Raji (cell line): ENCODE results near the gene DTNB.

ENCODE experiments used
- POLR2A ChIP-seq: IDR thresholded peaks from 2 replicates; pipeline ENCODE4 v1.6.1; 2011; ENCODE audit warnings: low read depth, low read length, control low read depth; ENCODE audit not compliant: insufficient read depth

DTNB gene

DNA sequence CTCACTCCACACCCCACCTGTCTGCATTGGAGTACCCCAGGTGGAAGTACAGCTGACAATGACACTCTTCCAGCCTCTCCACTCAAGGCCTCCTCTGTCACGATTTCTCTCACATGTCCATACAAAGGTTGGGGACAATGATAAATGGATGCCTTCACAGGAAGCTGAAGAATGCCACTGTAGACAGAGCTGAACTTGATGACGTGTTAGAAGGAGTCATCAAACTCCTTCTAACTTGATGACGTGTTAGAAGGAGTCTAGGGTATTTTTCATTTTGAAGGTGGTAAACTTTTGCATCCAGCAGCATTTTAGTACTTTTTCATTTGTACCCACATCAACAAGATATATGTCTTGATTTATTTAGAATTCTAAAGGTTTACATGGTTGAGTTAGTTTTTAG, 168.2 kb downstream of the DTNB start:
- TF ChIP-seq POLR2A, result no peak

GRCh38 chr2:25504266-25504665, 169.1 kb downstream of the DTNB start:
- TF ChIP-seq POLR2A, result no peak

- TF ChIP-seq POLR2A, result no peak
Observed at GRCh38 chr2:25499157-25499556, 174.2 kb downstream of the DTNB start.

DNA sequence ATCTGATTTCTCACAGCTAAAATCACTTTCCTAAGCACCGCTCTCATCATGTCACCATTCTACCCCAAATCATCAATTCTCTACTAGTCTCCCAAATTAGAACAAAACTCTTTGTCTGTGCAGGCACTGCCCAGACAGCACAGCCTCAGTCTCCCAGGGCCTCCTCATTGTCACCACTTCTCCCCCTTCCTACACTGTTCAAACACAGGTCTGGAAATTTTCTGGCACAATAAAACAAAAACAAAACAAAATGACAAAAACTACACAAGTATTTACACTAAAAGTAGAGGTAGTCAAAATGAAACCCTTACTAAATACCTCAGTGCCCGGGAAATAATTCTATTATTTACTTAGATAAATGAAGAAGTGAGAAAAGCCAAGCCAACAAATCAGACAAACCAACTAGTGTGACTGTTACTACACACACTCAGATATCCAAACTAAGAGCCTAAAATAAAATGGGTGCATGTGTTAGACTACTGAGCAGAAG, 175.4 kb downstream of the DTNB start:
- no peak for TF ChIP-seq POLR2A

- no peak for TF ChIP-seq POLR2A
Observed at GRCh38 chr2:25497229-25497917, 176.0 kb downstream of the DTNB start.

- TF ChIP-seq POLR2A, result no peak
Observed at GRCh38 chr2:25494616-25495015, 178.8 kb downstream of the DTNB start.

- TF ChIP-seq POLR2A, result no peak
Observed at GRCh38 chr2:25493207-25493606, 180.2 kb downstream of the DTNB start.

GRCh38 chr2:25492726-25493125, 180.7 kb downstream of the DTNB start:
- TF ChIP-seq POLR2A, result no peak

DNA sequence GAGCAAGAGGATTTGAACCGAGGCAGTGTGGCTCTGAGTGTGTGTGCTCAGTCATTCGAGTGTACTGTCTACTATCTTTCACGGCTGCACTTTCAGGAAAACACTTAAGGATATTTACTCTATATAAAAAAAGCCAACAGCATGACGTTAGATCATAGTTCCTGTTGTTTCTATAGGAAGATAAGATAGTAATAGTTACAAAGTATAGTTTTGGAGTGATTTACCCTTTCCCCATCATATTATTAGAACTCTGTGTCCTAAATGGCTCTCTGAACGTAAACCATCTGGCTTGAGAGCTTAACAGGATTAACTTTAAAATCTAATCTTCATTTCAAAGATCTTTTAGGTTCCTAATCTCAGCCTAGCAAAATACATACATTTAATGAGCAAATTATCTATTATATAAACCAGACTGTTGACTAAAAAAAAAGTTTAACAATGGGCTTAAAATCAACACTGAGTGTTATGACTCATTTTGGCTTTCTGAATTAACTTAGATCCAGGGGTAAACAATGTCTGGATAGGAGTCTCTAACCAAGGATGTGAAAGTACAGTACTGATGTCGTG, 181.3 kb downstream of the DTNB start:
- TF ChIP-seq POLR2A, result no peak

- TF ChIP-seq POLR2A, result no peak
Observed at GRCh38 chr2:25491003-25491696, 182.2 kb downstream of the DTNB start.

GRCh38 chr2:25490217-25490616, 183.2 kb downstream of the DTNB start:
- TF ChIP-seq POLR2A, result no peak

DNA sequence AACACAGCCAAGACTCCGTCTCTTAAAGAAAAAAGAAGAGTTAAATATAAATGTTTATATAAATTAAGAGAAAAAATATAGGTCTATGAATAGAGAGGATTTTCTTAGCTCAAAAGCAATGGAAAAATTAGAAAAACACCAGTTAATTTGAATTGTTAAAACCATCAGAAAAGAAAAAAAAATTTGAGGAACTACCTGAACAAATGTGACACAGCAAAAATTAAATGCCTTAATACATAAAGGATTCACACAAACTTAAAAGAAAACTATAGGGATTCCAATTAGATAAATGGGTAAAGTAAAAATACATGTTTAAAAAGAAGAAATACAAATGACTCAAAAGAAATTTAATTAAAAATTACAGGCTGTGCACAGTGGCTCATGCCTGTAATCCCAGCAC, 183.7 kb downstream of the DTNB start:
- no peak for TF ChIP-seq POLR2A

GRCh38 chr2:25483607-25484266, 189.6 kb downstream of the DTNB start:
- no peak for TF ChIP-seq POLR2A

- no peak for TF ChIP-seq POLR2A
Observed at GRCh38 chr2:25482341-25482740, 191.0 kb downstream of the DTNB start.

- no peak for TF ChIP-seq POLR2A
Observed at GRCh38 chr2:25481381-25482300, 191.7 kb downstream of the DTNB start.

DNA sequence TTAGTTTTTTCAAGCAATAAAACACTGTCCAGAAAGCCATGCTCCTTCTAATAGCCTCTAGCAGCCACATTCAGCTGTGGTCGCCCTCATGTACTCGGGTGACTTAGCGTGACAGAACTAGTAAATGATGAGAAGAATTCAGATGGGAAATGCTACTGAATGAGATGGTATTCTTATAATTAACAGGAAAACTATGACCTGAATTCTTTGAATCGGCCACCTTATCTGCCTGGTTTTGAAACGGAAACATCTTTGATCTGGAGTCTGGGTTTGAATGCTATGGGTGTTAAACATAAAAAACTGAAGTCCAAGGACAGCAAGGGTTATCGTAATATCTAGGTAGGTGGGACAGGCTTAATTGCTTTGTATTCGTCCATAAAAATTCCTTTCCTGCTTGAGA, 192.8 kb downstream of the DTNB start:
- TF ChIP-seq POLR2A, result no peak
